Activated CD4-positive, alpha-beta memory T cell treated with anti-CD3 and anti-CD28 coated beads for 36 hours (primary cell): Measurements from ENCODE around the gene PARP11. TPM values are rescaled to one million over a fixed set of nuclear protein-coding genes. Genes with fewer than 3 reads are reported as not detected.
A peak's percentile ranks its signal among the peaks of the same experiment; 100 is the strongest.

ENCODE experiments used
- CTCF ChIA-PET: fragments of 350-600 bp; sonication (Branson Sonifier 250); formaldehyde crosslinking; loops from one replicate; lab custom pipeline; 2021; ENCODE audit warnings: antibody characterized with exemption, inconsistent platforms; lab: Charles Lee
- POLR2A ChIA-PET: fragments of 350-600 bp; sonication (Branson Sonifier 250); formaldehyde crosslinking; loops from one replicate; lab custom pipeline; 2021; ENCODE audit warnings: antibody characterized with exemption; lab: Charles Lee
- DNase-seq: peaks from one replicate; pipeline ENCODE4 v3.0.0-alpha.2; 2020
- H3K27ac Mint-ChIP-seq: one replicate; pipeline ENCODE4 v1.8.0; 2021; ENCODE audit warnings: mixed read lengths
- H3K27me3 Mint-ChIP-seq: one replicate; pipeline ENCODE4 v1.8.0; 2021; ENCODE audit warnings: mixed read lengths
- H3K36me3 Mint-ChIP-seq: one replicate; pipeline ENCODE4 v1.8.0; 2021; ENCODE audit warnings: mixed read lengths
- H3K4me1 Mint-ChIP-seq: one replicate; pipeline ENCODE4 v1.8.0; 2021; ENCODE audit warnings: low read depth, mixed read lengths
- H3K4me3 Mint-ChIP-seq: one replicate; pipeline ENCODE4 v1.8.0; 2021; ENCODE audit warnings: mild to moderate bottlenecking, mixed read lengths
- H3K9me3 Mint-ChIP-seq: one replicate; pipeline ENCODE4 v1.8.0; 2021; ENCODE audit warnings: mixed read lengths
- intact Hi-C: fragments of 100-400 bp; cut with micrococcal nuclease; formaldehyde crosslinking; loops from one replicate; pipeline ENCODE4 v1.15.1; 2023
- total RNA-seq, 2 experiments: library from RNA; stranded (reverse); gene quantifications; one replicate each; pipeline ENCODE4 v1.2.3, GENCODE V29; 2021

PARP11 gene
- total RNA-seq = 10 to 100 TPM; 16.6 to 17.8 TPM

DNA sequence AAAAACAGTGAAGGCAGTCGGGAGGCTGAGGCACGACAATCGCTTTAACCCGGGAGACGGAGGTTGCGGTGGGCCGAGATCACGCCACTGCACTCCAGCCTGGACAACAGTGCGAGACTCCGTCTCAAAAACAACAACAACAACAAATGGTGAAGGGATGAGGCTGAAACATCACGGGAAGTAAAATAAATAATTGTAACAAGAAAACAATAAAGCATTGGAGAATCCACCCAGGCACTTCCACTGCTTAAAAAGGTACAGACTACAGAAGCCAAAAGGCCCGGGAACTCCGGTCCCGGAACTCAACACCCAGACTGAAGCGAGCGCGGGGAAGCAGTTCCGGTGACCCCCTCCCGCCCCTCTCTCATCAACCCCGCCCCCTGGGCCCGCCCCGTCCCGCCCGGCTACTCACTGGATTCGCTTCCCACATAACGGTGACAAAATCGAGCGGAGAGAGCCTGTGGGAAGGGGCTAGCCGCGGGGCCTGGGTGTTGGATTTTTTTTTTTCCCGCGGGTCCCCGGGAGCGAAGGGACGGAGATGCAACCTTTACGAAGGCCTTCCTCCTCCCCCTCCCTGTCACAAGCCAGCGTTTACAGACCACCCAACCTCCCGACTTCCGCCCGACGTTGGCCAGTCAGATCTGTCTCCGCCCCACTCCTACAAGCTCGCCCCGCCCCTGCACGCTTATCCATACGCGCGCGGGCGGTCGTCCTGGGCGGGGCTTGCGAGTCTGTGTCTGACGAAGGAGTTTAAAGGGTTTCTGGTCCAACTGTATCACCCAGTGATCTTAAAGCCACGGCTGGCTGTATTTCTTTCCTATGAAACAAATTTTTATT is at the start of gene PARP11:
TSS of gene PARP11 (minus strand) at position 600 of the 837 bp plus-strand sequence. CDS start at position 430, 170 bp downstream.
- DNase-seq = peak; percentile 98
- Mint-ChIP-seq H3K4me1 (peaks cover 46% of the 10 kb centered on the region), H3K36me3 (peaks cover 2% of the 10 kb centered on the region), H3K4me3 (peak within 1 kb of the TSS; percentile 91), H3K27ac (peak within 1 kb of the TSS; percentile 97), H3K9me3 (no peaks in the 10 kb centered on the region), H3K27me3 (no peaks in the 10 kb centered on the region)
- ChIA-PET POLR2A (no interaction called here), CTCF (interaction anchor here (0.8 to 1.6 kb wide), 4 partner anchors 12 to 568 kb away, joined by 3 to 10 read pairs (median 4); no protein-coding TSS in a partner anchor)
- intact Hi-C loops = loop anchor here (1.0 to 5.0 kb wide), 6 partner anchors 121 to 1061 kb away; partner anchors contain the start of genes CRACR2A, ITFG2 and RAD51AP1

DNA sequence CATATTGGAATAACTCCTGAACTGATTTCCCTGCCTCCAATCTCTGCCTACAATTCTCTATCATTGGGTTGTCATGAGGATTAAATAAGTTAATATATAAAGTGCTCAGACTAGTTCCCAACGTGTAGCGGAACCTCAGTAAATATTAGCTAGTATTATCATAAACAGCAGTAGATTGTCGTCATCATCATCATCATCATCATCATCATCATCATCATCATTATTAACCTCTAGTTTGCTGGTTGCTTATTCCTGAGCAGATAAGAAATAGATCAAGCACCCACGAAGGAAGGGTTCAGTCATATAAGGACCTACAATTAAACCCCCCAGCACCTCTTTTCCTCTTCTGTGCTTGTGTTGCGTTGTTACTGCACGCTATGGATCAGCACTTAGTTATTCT is 48.8 kb upstream of the PARP11 start:
- DNase-seq = no peak
- intact Hi-C loops = no loop called here
- CTCF ChIA-PET = no interaction called here
- peaks cover 6% of the 10 kb centered on the region for H3K4me1 Mint-ChIP-seq
- POLR2A ChIA-PET = no interaction called here
- H3K27me3 Mint-ChIP-seq = no peaks in the 10 kb centered on the region
- no peaks in the 10 kb centered on the region for H3K9me3 Mint-ChIP-seq
- no peak overlapping the region for H3K4me3 Mint-ChIP-seq
- no peak overlapping the region for H3K27ac Mint-ChIP-seq
- H3K36me3 Mint-ChIP-seq = no peaks in the 10 kb centered on the region

- no peaks in the 10 kb centered on the region for H3K9me3 Mint-ChIP-seq
- CTCF ChIA-PET = no interaction called here
- no peaks in the 10 kb centered on the region for H3K36me3 Mint-ChIP-seq
- no peaks in the 10 kb centered on the region for H3K27me3 Mint-ChIP-seq
- no peak for DNase-seq
- POLR2A ChIA-PET = no interaction called here
- no peak overlapping the region for H3K27ac Mint-ChIP-seq
- intact Hi-C loops = no loop called here
- peaks cover 6% of the 10 kb centered on the region for H3K4me1 Mint-ChIP-seq
- no peak overlapping the region for H3K4me3 Mint-ChIP-seq
Observed at GRCh38 chr12:3921526-3921925, 48.3 kb upstream of the PARP11 start.

GRCh38 chr12:3921151-3921471 is 47.9 kb upstream of the PARP11 start:
- Mint-ChIP-seq H3K36me3 (no peaks in the 10 kb centered on the region), H3K9me3 (no peaks in the 10 kb centered on the region), H3K4me1 (peaks cover 6% of the 10 kb centered on the region), H3K4me3 (no peak overlapping the region), H3K27me3 (no peaks in the 10 kb centered on the region), H3K27ac (no peak overlapping the region)
- POLR2A ChIA-PET = no interaction called here
- intact Hi-C loops = no loop called here
- DNase-seq = no peak
- CTCF ChIA-PET = no interaction called here

- Mint-ChIP-seq H3K27ac (no peak overlapping the region), H3K4me1 (peaks cover 6% of the 10 kb centered on the region), H3K4me3 (no peak overlapping the region), H3K27me3 (no peaks in the 10 kb centered on the region), H3K9me3 (no peaks in the 10 kb centered on the region), H3K36me3 (no peaks in the 10 kb centered on the region)
- POLR2A ChIA-PET = no interaction called here
- intact Hi-C loops = no loop called here
- CTCF ChIA-PET = no interaction called here
- no peak for DNase-seq
Observed at GRCh38 chr12:3920351-3921150, 47.4 kb upstream of the PARP11 start.

- H3K9me3 Mint-ChIP-seq = peaks cover 20% of the 10 kb centered on the region
- H3K27me3 Mint-ChIP-seq = no peaks in the 10 kb centered on the region
- ChIA-PET CTCF (no interaction called here), POLR2A (no interaction called here)
- DNase-seq = peak; percentile 52
- no peak overlapping the region for H3K4me3 Mint-ChIP-seq
- intact Hi-C loops = loop anchor here (2.0 kb wide), 1 partner anchor 22 kb away; no protein-coding TSS in a partner anchor
- peaks cover 10% of the 10 kb centered on the region for H3K36me3 Mint-ChIP-seq
- peak overlapping the region; percentile 63 for H3K27ac Mint-ChIP-seq
- peaks cover 18% of the 10 kb centered on the region for H3K4me1 Mint-ChIP-seq
Observed at GRCh38 chr12:3913278-3913677, 40.1 kb upstream of the PARP11 start.

- POLR2A ChIA-PET = no interaction called here
- H3K4me1 Mint-ChIP-seq = peaks cover 22% of the 10 kb centered on the region
- H3K9me3 Mint-ChIP-seq = peaks cover 20% of the 10 kb centered on the region
- CTCF ChIA-PET = no interaction called here
- H3K36me3 Mint-ChIP-seq = peaks cover 10% of the 10 kb centered on the region
- peak overlapping the region; percentile 63 for H3K27ac Mint-ChIP-seq
- no peaks in the 10 kb centered on the region for H3K27me3 Mint-ChIP-seq
- H3K4me3 Mint-ChIP-seq = no peak overlapping the region
- intact Hi-C loops = loop anchor here (2.0 kb wide), 1 partner anchor 22 kb away; no protein-coding TSS in a partner anchor
- no peak for DNase-seq
Observed at GRCh38 chr12:3912863-3913262, 39.7 kb upstream of the PARP11 start.

DNA sequence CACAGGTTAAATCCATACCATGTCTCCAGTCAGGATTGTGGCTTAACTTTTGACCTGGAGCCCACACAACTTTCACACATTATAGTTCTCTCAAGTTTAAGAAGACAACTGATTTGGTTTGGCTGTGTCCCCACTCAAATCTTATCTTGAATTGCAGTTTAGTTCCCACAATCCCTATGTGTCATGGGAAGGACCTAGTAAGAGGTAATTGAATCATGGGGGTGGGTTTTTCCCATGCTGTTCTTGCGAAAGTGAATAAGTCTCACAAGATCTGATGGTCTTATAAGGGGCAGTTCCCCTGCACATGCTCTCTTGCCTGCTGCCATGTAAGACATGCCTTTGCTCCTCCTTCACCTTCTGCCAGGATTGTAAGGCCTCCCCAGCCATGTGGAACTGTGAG is 38.2 kb upstream of the PARP11 start:
- ChIA-PET POLR2A (no interaction called here), CTCF (no interaction called here)
- Mint-ChIP-seq H3K27ac (no peak overlapping the region), H3K27me3 (no peaks in the 10 kb centered on the region), H3K4me3 (no peak overlapping the region), H3K4me1 (peaks cover 34% of the 10 kb centered on the region), H3K9me3 (peaks cover 20% of the 10 kb centered on the region), H3K36me3 (peaks cover 10% of the 10 kb centered on the region)
- intact Hi-C loops = no loop called here
- no peak for DNase-seq

- ChIA-PET CTCF (interaction anchor here (1.0 to 1.3 kb wide), 3 partner anchors 9 to 129 kb away, joined by 3 to 5 read pairs (median 5); no protein-coding TSS in a partner anchor), POLR2A (interaction anchor here (1.0 kb wide), 1 partner anchor 28 kb away, joined by 3 read pairs; no protein-coding TSS in a partner anchor)
- peaks cover 2% of the 10 kb centered on the region for H3K36me3 Mint-ChIP-seq
- peaks cover 3% of the 10 kb centered on the region for H3K9me3 Mint-ChIP-seq
- intact Hi-C loops = no loop called here
- H3K27ac Mint-ChIP-seq = peak overlapping the region; percentile 70
- DNase-seq = no peak
- no peaks in the 10 kb centered on the region for H3K27me3 Mint-ChIP-seq
- peak overlapping the region; percentile 71 for H3K4me3 Mint-ChIP-seq
- H3K4me1 Mint-ChIP-seq = peaks cover 37% of the 10 kb centered on the region
Observed at GRCh38 chr12:3905664-3906063, 32.5 kb upstream of the PARP11 start.

DNA sequence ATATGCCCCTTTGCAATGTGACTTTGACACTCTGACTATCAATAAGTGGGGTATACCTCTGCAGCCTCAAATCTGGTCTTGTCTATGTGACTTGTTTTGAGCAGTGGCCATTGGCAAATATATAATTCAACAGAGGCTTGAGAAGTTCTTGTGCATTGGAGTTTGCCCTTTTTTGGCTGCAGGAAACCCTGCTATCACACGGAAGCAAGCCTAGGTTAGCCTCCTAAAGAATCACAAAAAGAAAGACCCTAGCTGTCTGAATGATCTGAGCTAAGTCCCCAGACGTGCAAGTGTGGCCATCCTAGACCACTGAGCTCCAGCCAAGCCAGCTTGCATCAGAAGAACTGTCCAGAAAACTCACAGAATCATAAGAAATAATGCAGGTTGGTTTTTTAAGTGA is 31.8 kb upstream of the PARP11 start:
- Mint-ChIP-seq H3K4me3 (peak overlapping the region; percentile 71), H3K27me3 (no peaks in the 10 kb centered on the region), H3K4me1 (peaks cover 41% of the 10 kb centered on the region), H3K27ac (peak overlapping the region; percentile 70), H3K36me3 (no peaks in the 10 kb centered on the region), H3K9me3 (peaks cover under 1% of the 10 kb centered on the region)
- no peak for DNase-seq
- CTCF ChIA-PET = interaction anchor here (1.0 to 1.3 kb wide), 3 partner anchors 8 to 128 kb away, joined by 3 to 5 read pairs (median 5); no protein-coding TSS in a partner anchor
- intact Hi-C loops = no loop called here
- POLR2A ChIA-PET = interaction anchor here (1.0 kb wide), 1 partner anchor 29 kb away, joined by 3 read pairs; no protein-coding TSS in a partner anchor

DNA sequence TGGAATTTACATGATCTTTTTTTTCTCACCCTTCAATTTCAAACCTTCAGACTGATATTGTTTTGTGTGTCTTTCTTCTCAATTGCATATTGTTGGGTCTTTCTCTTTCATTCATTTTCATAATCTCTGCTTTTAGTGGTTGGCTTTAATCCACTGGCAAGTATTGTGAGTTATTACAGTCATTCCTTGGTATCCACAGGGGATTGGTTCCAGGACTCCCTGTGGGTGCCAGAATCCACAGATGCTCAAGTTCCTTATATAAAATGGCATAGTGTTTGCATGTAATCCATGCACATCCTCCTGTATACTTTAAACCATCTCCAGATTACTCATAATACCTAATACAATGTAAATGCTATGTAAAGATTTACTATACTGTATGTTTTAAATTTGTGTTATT is 29.7 kb upstream of the PARP11 start:
- H3K4me3 Mint-ChIP-seq = no peak overlapping the region
- ChIA-PET CTCF (interaction anchor here (1.3 kb wide), 1 partner anchor 17 kb away, joined by 6 read pairs; no protein-coding TSS in a partner anchor), POLR2A (no interaction called here)

DNA sequence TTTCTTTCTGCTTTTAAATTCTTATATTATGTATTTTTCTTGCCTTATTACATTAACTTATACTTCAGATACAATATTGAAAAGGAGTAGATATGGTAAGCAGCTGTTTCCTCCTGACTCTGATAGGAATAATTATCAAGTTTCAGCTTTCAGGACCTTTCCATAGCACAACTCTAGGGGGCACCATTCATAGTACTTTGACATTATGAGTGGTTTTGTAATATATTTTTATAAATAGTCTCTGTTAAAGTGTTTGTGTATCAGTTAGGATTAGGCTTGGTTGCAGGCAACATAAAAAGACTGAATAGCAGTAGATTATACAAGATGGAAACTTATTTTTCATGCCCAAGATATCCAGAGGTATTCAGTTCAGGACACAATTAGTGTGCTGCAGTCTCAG is 27.9 kb upstream of the PARP11 start:
- no peak for DNase-seq
- intact Hi-C loops = no loop called here
- no peak overlapping the region for H3K4me3 Mint-ChIP-seq
- H3K27ac Mint-ChIP-seq = no peak overlapping the region
- ChIA-PET CTCF (interaction anchor here (0.7 kb wide), 1 partner anchor 93 kb away, joined by 3 read pairs; no protein-coding TSS in a partner anchor), POLR2A (no interaction called here)
- no peaks in the 10 kb centered on the region for H3K9me3 Mint-ChIP-seq
- H3K36me3 Mint-ChIP-seq = no peaks in the 10 kb centered on the region
- peaks cover 58% of the 10 kb centered on the region for H3K4me1 Mint-ChIP-seq
- H3K27me3 Mint-ChIP-seq = no peaks in the 10 kb centered on the region

More for the DNA sequence above, 29.7 kb upstream of the PARP11 start:
- DNase-seq = no peak
- Mint-ChIP-seq H3K36me3 (no peaks in the 10 kb centered on the region), H3K27me3 (no peaks in the 10 kb centered on the region), H3K27ac (peak overlapping the region; percentile 1), H3K4me1 (peaks cover 53% of the 10 kb centered on the region), H3K9me3 (no peaks in the 10 kb centered on the region)
- intact Hi-C loops = no loop called here
